Measurements from ENCODE around the gene SRXN1.

- no peak for TF ChIP-seq EZH2 (IDR thresholded peaks at IDR 0.05; ENCODE audit: borderline replicate concordance, low read depth, low read length, severe bottlenecking)
- no peak for TF ChIP-seq CTCF (IDR thresholded peaks at IDR 0.05; ENCODE audit: borderline replicate concordance, extremely low read depth, low read length, poor library complexity, severe bottlenecking)
These were observed 41.8 kb downstream of the SRXN1 start for GRCh38 chr20:611047-611842.
